K562 (cell line): ENCODE results near the gene TACSTD2. TPM values are rescaled to one million over a fixed set of nuclear protein-coding genes. Genes with fewer than 3 reads are reported as not detected.
A peak's percentile ranks its signal among the peaks of the same experiment; 100 is the strongest.

Experiments
- ARID3A ChIP-seq: IDR thresholded peaks from 2 replicates; pipeline ENCODE4 v1.6.1; 2012; ENCODE audit warnings: low read depth, low read length, improper control_type of control experiment, borderline replicate concordance
- ASH1L ChIP-seq: fragments of 450-650 bp; IDR thresholded peaks from 2 replicates; pipeline ENCODE4 v1.6.1; 2018; ENCODE audit warnings: borderline replicate concordance, mild to moderate bottlenecking, low read depth; ENCODE audit not compliant: partially characterized antibody
- BCL6 ChIP-seq: fragments of 250-450 bp; sonication (Bioruptor Pico); IDR thresholded peaks from 2 replicates; pipeline ENCODE4 v1.4.0; 2020
- CHAMP1 ChIP-seq: fragments of 450-650 bp; IDR thresholded peaks from 2 replicates; pipeline ENCODE4 v1.6.1; 2016; ENCODE audit warnings: mild to moderate bottlenecking
- EZH2 ChIP-seq: IDR thresholded peaks from 2 replicates; pipeline ENCODE4 v1.6.1; 2012; ENCODE audit warnings: low read depth, mild to moderate bottlenecking, inconsistent platforms, low read length, borderline replicate concordance
- FOXJ2 ChIP-seq: fragments of 200-800 bp; sonication (Bioruptor generic); IDR thresholded peaks from 2 replicates; pipeline ENCODE4 v1.6.1; 2016; ENCODE audit warnings: missing genetic modification characterization, missing compliant biosample characterization
- GABPA ChIP-seq: fragments of 200-800 bp; sonication (Bioruptor generic); conservative IDR thresholded peaks from 2 replicates; pipeline ENCODE4 v1.6.1; 2016; ENCODE audit warnings: low read depth, missing genetic modification characterization, missing compliant biosample characterization
- HNRNPL ChIP-seq: fragments of 200-400 bp; formaldehyde crosslinking; IDR thresholded peaks from 2 replicates; pipeline ENCODE4 v1.6.1; 2017; ENCODE audit warnings: low read depth, mild to moderate bottlenecking, low read length
- HNRNPLL ChIP-seq: fragments of 200-400 bp; formaldehyde crosslinking; IDR thresholded peaks from 2 replicates; pipeline ENCODE4 v1.6.1; 2017; ENCODE audit warnings: low read length, low read depth, mild to moderate bottlenecking; ENCODE audit not compliant: poor library complexity, severe bottlenecking
- MTA1 ChIP-seq: fragments of 450-650 bp; IDR thresholded peaks from 2 replicates; pipeline ENCODE4 v1.6.1; 2017; ENCODE audit warnings: borderline replicate concordance
- MTA3 ChIP-seq: fragments of 450-650 bp; formaldehyde crosslinking; IDR thresholded peaks from 2 replicates; pipeline ENCODE4 v1.6.1; 2017; ENCODE audit warnings: mild to moderate bottlenecking, borderline replicate concordance
- NCOA6 ChIP-seq: fragments of 450-650 bp; IDR thresholded peaks from 2 replicates; pipeline ENCODE4 v1.6.1; 2017; ENCODE audit warnings: mild to moderate bottlenecking
- NCOR1 ChIP-seq: fragments of 450-650 bp; IDR thresholded peaks from 2 replicates; pipeline ENCODE4 v1.6.1; 2016; ENCODE audit warnings: mild to moderate bottlenecking, moderate library complexity
- NELFE ChIP-seq: IDR thresholded peaks from 2 replicates; pipeline ENCODE4 v1.6.1; 2011; ENCODE audit warnings: mild to moderate bottlenecking; ENCODE audit not compliant: insufficient read depth, insufficient read length
- NFXL1 ChIP-seq: fragments of 450-650 bp; formaldehyde crosslinking; IDR thresholded peaks from 2 replicates; pipeline ENCODE4 v1.4.0; 2021; ENCODE audit warnings: mild to moderate bottlenecking
- PHB ChIP-seq: fragments of 250-450 bp; sonication (Bioruptor Pico); IDR thresholded peaks from 2 replicates; pipeline ENCODE4 v1.5.0; 2021
- PHF20 ChIP-seq: fragments of 450-650 bp; IDR thresholded peaks from 2 replicates; pipeline ENCODE4 v1.6.1; 2018; ENCODE audit not compliant: partially characterized antibody
- PYGO2 ChIP-seq: fragments of 450-650 bp; IDR thresholded peaks from 2 replicates; pipeline ENCODE4 v1.6.1; 2016; ENCODE audit warnings: mild to moderate bottlenecking, missing genetic modification characterization, moderate library complexity, missing compliant biosample characterization
- SMARCA5 ChIP-seq: fragments of 450-650 bp; IDR thresholded peaks from 2 replicates; pipeline ENCODE4 v1.6.1; 2016
- SMARCB1 ChIP-seq: IDR thresholded peaks from 2 replicates; pipeline ENCODE4 v1.6.1; 2011; ENCODE audit warnings: improper control_type of control experiment, low read depth; ENCODE audit not compliant: insufficient read length
- ZNF224 ChIP-seq: sonication (generic); formaldehyde crosslinking; IDR thresholded peaks from 2 replicates; pipeline ENCODE4 v1.8.0; 2022; ENCODE audit warnings: mild to moderate bottlenecking, missing genetic modification reagents
- ZNF3 ChIP-seq: fragments of 250-450 bp; sonication (Bioruptor Pico); IDR thresholded peaks from 2 replicates; pipeline ENCODE4 v1.5.0; 2021; ENCODE audit warnings: mild to moderate bottlenecking, moderate library complexity
- ZNF311 ChIP-seq: fragments of 250-450 bp; sonication (Bioruptor Pico); IDR thresholded peaks from 2 replicates; pipeline ENCODE4 v1.4.0; 2020; ENCODE audit warnings: mild to moderate bottlenecking, moderate library complexity
- ZNF717 ChIP-seq: fragments of 250-450 bp; sonication (Bioruptor Pico); IDR thresholded peaks from 2 replicates; pipeline ENCODE4 v1.5.0; 2021
- polyA plus RNA-seq, 8 experiments: library from polyadenylated mRNA; depleted of rRNA in 4 of 8; stranded (reverse) in 5 of 8; unstranded in 3 of 8; fragments of >200 nt; fragmentation: Nextera tagmentation in 2 of 8; fragmentation: Illumina TruSeq in 1 of 8; extraction: Ambion mirVana in 2 of 8; extraction: Trizol in 1 of 8; gene quantifications; 2 replicates each; pipeline versions ENCODE4 v1.2.1 to v1.2.3, GENCODE V29; 2011 to 2014; ENCODE audit warnings: inconsistent platforms in 1 of 8, missing spikeins in 1 of 8
- total RNA-seq, 7 experiments: library from RNA; depleted of rRNA in 6 of 7; stranded (reverse); fragments of >200 nt in 6 of 7; fragmentation: Illumina TruSeq in 2 of 7; extraction: Trizol in 2 of 7; gene quantifications; 2 replicates each; pipeline versions ENCODE4 v1.2.1 to v1.2.3, GENCODE V29; 2011 to 2021; ENCODE audit warnings: low replicate concordance in 1 of 7
- TF ChIP-seq, protein P1 (sequence below): fragments of 250-450 bp; sonication (Bioruptor Pico); IDR thresholded peaks from 2 replicates; pipeline ENCODE4 v1.8.0; 2021; ENCODE audit warnings: borderline replicate concordance, mild to moderate bottlenecking, moderate library complexity; ENCODE audit not compliant: poor library complexity, severe bottlenecking
- TF ChIP-seq, protein P2 (sequence below): IDR thresholded peaks from 2 replicates; pipeline ENCODE4 v1.6.1; 2011; ENCODE audit not compliant: insufficient read length; ENCODE audit errors: extremely low read depth

The TACSTD2 gene
- total and polyA plus RNA-seq, 9 of the 15 experiments (the other 6 are each of a cell fraction or from before 2014, with no cell fraction given), result 0.04 to 0.31 TPM; not detected in 7

DNA sequence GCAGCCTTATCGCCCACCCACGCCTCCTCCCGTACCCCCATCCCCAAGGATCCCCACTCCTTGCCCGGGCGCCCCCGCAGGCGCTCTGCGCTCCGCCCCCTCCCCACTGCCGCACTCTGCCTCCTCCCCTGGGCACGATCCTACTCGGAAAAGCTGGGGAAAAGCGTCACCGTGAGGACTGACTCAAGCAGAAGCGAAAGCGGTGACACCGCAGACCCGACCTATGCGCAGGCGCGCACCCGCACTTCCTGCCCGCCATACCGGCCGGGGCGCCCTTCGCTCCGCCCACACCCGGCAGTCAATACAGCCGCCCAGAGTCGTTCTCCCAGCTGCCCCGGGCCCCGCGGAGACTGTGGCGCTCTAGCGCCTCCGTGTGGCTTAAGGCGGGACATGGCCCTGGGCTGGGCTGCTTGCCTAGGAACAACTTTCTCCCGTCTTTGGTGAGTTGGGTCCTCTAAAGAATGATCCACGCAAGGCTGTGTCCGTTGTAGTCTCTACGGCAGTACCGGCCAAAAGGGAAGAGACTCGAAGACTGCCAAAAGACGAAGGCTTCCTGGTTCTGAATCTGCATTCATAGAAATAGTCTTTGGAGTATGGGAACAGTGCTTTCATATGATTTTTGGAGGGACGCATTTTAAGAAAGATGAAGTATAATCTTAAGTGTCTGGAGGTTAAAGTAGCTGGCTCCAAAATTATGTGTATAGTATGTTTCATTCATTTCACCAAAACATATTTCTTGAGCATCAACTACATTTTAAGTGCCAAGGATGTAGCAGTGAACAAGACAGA, 30.3 kb downstream of the TACSTD2 start, which contains the start of gene OMA1 (continued):
- TF ChIP-seq NFXL1, result no peak
- TF ChIP-seq ZNF3 (CRISPR knock-in tag), result no peak
- TF ChIP-seq ZNF311, result no peak
- no peak for TF ChIP-seq SMARCA5
- TF ChIP-seq ASH1L, result no peak
- peak; percentile 25 for TF ChIP-seq PHF20
- TF ChIP-seq, protein P1, sequence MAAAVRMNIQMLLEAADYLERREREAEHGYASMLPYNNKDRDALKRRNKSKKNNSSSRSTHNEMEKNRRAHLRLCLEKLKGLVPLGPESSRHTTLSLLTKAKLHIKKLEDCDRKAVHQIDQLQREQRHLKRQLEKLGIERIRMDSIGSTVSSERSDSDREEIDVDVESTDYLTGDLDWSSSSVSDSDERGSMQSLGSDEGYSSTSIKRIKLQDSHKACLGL, result no peak
- TF ChIP-seq MTA3, result peak; percentile 66; the same call in 1 of the 2 replicates
- TF ChIP-seq NELFE, result no peak
- peak; percentile 41; the same call in 1 of the 2 replicates for TF ChIP-seq CHAMP1
- no peak for TF ChIP-seq NCOR1
- TF ChIP-seq ZNF224 (CRISPR knock-in tag), result no peak
- peak; percentile 34 for TF ChIP-seq HNRNPLL
- no peak for TF ChIP-seq HNRNPL
- TF ChIP-seq EZH2, result no peak
- no peak for TF ChIP-seq MTA1
- TF ChIP-seq ARID3A, result no peak
- no peak for TF ChIP-seq PHB (CRISPR knock-in tag)
- no peak for TF ChIP-seq FOXJ2 (tag)
- TF ChIP-seq, protein P2, sequence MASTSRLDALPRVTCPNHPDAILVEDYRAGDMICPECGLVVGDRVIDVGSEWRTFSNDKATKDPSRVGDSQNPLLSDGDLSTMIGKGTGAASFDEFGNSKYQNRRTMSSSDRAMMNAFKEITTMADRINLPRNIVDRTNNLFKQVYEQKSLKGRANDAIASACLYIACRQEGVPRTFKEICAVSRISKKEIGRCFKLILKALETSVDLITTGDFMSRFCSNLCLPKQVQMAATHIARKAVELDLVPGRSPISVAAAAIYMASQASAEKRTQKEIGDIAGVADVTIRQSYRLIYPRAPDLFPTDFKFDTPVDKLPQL, result no peak
- peak; percentile 95 for TF ChIP-seq SMARCB1
- no peak for TF ChIP-seq BCL6 (CRISPR knock-in tag)
- no peak for TF ChIP-seq ZNF717
- TF ChIP-seq NCOA6, result no peak
- no peak for TF ChIP-seq PYGO2 (tag)
- peak; percentile 78 for TF ChIP-seq GABPA (tag)
